GM21360 (cell line): ENCODE measurements around the gene DACT3.
A peak's percentile ranks its signal among the peaks of the same experiment; 100 is the strongest.

ENCODE experiments used
- ATAC-seq: cut with Tn5 transposase; IDR thresholded peaks from one replicate; pipeline ENCODE4 v1.9.1; 2021; ENCODE audit warnings: mild to moderate bottlenecking, moderate library complexity; ENCODE audit not compliant: unreplicated experiment

The DACT3 gene

DNA sequence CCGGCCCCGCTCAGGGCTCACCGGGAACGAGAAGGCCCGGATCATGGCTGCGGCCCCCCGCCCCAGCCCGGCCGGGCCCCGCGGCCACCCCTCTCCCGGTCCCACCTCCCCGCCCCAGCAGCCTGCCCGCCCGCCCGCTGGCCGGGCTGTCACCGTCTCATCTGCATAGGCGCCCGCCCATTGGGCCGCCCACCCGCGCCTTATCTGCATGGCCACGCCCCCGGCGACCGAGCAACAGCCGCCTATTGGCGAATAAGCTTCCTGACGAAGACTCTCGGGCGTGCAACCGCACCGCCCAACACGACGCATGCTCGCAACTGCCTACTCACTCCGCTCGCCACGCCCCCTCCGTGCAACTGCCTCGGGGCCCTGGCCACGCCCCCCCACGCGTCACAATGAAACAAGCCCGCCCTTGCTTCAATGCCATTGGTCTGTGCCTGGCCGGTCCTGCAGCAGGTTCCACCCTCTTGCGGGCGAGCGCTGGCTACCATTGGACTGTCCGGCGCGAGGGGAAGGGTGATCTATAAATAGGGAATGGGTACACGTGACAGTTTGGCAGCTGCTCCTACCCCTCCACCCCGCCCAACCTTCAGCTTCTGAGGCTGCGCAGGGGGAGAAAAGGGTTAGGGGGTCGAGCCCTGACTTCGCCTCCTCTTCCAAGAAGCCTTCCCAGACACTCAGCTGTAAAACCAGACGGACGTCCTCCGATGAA lies at the start of gene DACT3:
DACT3 (minus strand) TSS at position 163 of the 712 bp plus-strand sequence; CDS start at position 45, 118 bp downstream.
- ATAC-seq, result peak; percentile 86

DNA sequence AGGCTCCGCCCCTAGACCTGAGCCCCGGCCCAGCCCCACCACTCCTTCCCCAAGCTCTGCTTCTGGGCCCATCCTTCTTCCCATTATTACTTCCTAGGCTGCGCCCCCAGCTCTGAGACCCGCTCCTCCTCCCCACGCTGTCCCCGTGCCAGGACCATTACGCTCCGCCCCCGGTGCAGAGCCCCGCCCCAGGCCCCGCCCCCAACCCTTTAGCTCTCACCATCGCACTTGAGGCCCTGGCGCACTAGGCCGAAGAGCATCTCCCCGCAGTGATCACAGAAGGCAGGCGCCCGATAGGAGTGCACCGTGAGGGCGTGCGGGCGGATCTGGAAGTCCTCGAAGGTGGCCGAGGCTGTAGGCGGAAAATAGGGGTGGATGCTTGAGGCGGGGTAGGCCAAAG lies 49.7 kb upstream of the DACT3 start:
- no peak for ATAC-seq

DNA sequence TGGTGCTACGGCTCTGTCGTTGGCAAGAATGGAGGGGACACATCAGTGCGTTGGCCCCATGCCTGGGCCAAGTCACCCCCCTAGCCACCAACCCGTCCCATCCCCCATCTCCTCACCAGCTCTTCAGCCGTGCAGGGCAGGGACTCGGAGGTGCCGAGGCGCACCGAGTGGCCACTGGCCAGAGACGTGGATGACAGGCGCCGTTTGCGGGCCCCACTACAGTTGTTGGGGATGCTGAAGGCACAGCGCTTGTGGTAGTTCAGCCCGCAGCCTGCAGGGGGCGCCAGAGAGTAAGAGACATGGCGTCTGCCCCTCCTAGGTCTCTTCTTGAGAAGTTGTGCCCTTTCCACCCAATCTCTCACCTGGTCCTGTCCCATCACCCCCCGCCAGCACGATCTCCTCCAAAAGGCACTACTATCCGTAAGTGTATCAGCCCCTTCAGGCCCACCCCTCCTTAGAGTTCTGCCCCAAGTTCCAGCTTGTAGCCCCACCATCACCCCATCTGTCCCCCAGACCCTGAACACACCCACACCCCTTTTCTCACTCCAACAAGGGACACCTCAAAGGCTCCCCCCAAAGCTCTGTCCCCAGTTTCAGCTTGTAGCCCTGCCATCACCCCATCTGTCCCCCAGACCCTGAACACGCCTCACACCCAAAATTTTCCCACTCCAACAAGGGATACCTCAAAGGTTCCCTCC lies 43.5 kb upstream of the DACT3 start:
- ATAC-seq, result no peak

DNA sequence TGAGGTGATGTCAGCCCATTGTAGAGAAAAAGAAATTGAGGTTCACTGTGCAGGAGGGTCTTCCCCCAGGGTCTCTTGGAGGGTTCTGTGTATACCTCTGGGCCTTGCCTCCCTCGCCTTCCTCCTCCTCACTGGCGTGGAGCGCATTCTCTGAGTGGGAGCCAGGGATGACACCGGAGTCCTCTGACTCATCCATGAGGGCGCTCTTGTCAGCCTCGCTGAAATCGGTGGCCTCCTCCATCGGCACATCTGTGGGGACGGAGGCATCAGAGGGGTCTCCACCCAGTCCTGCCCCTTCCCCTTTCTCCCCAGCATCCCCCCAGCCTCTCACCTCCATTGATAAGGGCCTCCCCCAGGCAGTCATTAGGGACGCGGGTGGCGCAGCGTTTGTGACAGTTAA lies 39.7 kb upstream of the DACT3 start:
- ATAC-seq, result no peak

DNA sequence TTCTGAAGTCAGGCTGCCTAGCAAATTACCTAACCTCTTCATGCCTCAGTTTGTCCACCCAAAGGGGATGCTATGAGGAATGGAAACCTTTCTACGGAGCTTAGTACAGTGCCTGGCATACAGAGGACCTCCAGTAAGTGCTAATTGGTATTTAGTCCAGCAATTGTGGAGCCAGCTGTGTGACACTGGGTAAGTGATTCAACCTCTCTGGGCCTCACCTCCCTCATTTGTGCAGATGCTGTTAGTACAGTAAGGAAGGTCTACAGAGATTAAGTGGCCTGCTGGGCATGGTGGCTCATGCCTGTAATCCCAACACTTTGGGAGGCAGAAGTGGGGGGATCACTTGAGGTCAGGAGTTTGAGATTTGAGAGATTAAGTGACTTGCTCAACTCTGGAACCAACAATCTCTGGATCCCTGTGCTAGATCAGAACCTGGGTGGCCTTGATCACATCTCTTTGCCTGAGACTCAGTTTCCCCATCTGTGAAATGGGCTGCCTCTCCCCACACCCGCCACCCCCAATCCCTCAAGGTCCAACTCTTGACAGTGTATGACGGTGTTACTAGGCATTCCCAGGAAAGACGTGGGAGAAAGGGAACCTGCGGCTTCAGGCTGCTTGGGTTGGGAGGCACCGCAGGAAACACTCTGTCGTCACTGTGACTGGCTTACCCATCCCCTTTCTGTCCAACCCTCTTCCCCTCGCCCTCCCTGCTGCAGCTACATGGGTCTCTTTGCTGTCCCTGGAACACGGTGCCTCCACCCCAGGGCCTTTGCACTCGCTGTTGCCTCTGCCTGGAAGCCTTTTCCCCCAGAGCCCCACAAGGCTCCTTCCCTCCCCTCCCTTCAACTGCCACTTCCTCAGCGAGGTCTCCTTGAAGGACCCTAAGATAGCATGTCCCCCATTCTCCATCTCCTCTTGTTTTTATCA lies 37.7 kb upstream of the DACT3 start:
- no peak for ATAC-seq

DNA sequence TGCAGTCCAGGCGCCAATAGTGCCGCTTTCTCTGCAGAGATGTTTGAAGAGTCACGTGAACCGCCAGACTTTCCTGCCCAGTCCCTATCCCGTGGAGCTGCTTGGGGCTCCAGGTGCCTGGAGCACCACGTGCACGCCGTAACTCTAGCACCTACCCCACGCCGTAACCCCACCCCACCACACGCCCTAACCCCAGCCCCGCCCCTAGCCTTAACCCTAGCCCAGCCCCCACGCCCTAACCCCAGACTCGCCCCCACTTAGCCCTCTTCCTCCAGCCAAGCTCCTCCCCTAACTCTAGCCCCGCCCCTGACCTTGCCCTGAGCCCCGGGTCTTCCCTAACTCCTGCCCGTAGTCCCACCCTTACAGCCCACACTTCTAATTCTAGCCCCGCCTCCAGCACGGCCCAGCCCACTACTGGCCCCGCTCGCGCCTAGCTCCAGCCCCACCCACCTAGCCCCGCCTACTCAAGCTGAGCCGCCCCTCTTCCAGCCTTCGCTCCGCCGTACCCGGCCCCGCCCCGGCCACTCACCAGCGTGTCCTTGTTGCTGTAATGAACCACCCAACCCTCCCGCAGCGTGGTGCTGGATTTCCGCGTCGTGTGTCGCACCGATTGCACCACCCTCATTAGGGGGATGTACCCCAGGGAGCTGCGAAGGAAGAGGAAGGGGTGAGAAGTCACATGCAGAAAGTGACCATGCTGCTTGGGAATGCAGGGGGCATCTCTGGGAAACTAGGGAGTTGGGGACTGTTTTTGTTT lies 36.4 kb upstream of the DACT3 start:
- no peak for ATAC-seq

DNA sequence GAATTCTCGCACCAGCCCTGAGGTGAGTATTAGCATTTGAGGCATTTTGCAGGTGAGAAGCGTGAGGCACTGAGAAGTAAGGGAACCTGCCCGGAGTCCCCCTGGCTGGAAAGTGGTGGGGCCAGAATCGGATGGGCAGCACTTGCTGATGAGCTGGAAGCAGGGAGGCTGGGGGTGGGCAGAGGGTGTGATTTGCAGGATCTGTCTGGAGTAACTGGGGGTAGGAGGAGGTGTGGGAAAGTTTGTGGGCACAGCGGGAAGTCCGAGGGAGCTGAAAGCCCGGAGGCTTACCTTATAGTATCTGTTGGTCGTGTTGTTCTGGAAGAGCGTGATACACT lies 35.9 kb upstream of the DACT3 start:
- no peak for ATAC-seq

DNA sequence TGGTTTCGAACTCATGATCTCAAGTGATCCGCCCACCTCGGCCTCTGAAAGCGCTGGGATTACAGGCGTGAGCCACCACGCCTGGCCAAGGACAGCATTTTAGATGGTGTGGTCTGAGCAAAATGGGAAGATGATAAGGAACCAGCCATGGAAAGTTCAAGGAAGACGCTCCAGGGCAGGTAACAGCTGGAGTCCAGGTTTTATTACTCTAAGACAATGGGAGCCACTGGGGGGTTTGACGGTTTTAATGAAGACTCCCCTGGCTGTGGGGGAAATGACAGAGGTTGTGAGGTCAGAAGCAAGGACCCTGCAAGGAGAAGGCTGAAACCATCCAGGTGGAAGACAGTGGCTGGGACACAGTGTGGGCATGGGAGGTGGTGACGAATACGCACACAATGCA lies 35.1 kb upstream of the DACT3 start:
- ATAC-seq, result no peak

DNA sequence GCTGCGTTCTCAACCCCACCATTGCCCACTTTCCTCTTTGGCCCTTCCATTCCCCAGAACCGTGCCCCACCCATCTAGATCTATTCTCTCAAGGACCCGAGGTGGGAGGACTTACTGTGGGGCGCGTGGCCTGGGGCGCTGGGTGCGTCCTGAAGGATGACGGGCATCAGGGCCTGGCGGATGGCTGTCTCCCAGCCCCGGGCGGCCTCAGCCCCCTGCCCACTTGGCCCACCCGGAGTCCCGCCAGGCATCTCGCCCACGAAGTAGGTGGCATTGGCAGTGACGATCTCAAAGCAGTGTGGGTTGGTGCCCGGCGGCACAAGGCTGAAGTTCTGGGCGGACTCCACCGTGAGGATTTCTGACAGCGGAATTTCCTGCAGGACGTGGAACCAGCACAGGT lies 32.8 kb upstream of the DACT3 start:
- ATAC-seq, result no peak

DNA sequence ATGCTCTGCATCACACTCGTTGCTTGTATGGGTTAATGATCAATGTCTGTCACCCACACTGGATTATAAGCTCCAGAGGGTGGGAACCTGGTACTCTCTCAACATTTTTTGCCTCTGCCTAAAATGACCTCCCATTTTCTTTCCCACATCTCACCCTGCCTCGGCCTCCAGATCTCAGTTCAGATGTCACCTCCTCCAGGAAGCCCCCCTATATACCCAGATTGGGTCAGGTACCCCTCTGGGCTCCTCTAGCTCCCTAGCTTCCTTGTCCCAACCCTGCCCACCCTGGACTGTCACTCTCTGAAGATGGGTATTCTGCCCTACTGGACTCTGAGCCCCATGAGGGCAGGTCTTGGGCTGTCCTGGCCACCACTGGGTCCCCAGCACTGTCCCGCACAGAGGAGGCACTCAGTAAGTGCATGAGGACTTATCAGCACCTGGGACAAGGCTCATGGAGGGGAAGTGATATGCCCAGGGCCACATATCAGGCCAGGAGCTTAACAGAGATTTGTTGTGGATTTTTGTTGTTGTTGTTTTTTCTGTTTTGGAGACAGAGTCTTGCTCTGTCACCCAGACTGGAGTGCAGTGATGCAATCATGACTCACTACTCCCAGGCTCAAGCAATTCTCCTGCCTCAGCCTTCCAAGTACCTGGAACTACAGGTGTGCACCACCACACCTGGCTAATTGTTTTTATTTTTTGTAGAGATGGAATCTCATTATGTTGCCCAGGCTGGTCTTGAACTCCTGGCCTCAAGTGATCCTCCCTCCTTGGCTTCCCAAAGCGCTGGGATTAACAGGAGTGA lies 32.1 kb upstream of the DACT3 start:
- no peak for ATAC-seq

DNA sequence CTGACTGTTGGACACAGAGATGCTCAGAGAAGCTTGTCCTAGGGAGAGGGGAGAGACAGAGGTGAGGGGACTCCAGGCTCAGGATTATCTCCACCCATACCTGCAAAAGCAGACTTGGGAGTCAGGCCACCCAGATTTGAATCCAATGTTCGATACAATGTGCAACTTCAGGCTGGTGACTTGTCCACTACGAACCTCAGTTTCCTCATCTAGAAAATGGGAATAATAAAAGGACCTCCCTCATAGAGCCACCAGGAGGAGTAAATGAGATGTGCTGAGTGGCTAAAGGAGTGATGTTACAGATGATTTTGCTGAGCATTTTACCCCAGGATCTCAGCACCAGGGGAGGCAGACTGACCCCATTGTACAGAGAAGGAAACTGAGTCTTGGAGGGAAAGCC lies 31.0 kb upstream of the DACT3 start:
- ATAC-seq, result no peak

DNA sequence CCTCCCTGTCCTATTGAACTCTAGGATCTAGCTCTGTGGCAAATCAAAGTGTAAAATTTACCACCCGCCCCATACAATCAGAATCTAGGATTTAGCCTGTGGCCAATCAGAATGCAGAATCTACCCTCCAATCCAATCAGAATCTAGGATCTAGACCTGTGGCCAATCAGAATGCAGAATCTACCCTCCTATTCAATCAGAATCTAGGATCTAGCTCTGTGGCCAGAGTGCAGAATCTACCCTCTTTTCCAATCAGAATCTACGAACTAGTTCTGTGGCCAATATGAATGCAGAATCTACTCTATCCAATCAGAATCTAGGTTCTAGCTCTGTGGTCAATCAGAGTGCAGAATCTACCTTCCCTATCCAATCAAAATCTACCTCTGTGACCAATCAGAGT lies 30.1 kb upstream of the DACT3 start:
- no peak for ATAC-seq

DNA sequence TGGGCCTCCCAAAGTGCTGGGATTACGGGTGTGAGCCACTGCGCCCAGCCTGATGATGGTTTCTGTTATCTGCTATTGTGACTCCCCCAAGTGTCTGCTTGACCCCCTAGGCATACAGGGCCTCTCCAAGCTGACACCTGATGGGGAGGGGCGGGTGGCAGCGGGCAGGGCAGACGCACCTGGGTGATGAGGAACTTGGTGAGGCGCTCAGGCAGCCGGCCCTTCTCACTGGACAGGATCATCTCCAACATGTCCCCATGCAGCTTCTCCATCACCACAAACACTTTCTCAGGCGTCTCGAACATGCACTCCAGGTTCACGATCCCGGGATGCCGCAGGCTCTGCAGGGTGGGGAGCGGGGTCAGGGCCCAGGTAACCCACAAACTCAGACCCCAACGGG lies 28.4 kb upstream of the DACT3 start:
- no peak for ATAC-seq

- ATAC-seq, result no peak
Measured at GRCh38 chr19:46687438-46688145, 26.6 kb upstream of the DACT3 start.

GRCh38 chr19:46685189-46685588 lies 24.2 kb upstream of the DACT3 start:
- ATAC-seq, result no peak

DNA sequence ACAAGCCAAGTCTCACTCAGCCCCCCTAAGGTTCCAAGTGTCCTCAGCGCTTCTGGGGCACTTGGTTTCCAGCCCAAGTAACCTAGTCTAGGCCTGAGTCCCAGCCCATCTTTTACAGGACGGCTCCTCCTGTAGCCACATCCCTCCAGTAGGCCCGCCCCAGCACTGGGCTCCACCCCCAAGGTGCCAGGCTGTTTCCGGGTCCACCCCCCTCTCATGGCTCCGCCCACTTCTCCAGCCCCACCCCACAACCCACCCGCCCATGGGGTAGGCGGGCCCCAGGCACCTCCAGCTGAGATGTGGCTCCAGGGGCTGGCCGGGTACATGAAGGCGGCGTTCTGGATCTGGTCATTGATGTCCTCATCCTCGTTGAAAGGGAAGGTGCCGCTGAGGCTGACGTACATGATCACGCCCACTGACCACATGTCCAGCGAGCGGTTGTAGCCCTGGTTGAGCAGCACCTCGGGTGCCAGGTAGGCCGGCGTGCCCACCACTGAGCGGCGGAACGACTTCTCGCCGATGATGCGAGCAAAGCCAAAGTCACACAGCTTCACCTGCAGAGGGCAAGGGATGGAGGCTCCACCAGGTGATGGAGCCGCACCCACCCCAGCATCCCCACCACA lies 17.2 kb upstream of the DACT3 start:
- ATAC-seq, result no peak

DNA sequence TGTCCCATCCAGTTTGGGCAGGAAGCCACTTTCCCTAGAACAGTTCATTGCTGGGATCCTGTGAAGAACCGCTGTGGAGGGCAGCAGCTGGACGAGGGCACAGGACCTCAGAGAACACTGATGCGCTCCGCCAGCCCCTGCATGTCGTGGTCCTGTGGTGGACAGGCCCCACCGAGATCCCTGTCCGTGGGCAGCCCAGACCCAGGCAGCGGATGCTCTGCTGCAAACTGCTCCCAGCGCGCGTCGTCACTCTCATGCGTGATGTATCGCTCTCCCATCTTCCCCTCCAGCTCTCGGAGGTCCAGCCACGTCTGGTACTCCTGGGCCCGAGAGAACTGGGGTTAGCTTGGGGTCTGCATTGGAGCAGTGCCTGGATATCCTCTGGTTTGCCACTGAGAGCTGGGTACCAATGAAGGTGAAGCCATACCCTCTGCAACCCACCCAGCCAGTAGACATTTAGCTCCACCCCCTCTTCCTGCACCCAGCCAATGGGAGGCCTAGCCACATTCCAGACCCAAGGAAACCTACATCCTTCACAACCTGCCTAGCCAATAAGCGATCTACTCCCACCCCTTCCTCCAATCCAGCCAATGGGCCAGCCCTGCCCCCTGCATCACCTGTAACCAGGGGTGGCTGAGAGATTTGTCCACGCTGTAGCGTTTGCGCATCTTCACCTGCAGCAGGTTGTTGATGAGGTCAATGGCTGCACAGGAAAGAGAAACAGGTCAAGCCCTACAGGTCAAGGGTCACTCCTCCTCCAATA lies 13.6 kb upstream of the DACT3 start:
- no peak for ATAC-seq

DNA sequence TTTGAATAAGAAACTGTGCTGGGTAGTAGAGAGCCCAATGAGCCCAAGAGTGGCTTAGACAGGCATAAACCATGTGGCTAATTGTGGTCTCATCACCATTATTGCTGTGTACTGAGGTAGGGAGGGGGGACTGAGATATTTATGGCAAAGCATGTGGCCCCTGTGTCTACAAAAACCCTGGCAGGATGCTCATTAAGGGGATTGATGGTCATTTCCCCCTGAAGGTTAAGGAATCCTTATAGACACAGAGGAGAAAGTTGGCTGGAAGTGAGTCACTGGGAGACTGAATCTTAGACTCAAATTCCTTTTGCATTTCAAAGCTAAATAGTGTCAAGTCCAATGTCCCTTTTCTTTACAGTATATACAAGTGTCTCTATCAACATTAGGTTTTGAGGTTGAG lies 9.8 kb upstream of the DACT3 start:
- ATAC-seq, result no peak
